ENCODE data around the gene CHIC2.
A peak's percentile ranks its signal among the peaks of the same experiment; 100 is the strongest.

Gene CHIC2

GRCh38 chr4:54093324-54094240 lies 29.2 kb upstream of the CHIC2 start:
- peak; percentile 15 for DNase-seq (ENCODE audit: low read depth)

DNA sequence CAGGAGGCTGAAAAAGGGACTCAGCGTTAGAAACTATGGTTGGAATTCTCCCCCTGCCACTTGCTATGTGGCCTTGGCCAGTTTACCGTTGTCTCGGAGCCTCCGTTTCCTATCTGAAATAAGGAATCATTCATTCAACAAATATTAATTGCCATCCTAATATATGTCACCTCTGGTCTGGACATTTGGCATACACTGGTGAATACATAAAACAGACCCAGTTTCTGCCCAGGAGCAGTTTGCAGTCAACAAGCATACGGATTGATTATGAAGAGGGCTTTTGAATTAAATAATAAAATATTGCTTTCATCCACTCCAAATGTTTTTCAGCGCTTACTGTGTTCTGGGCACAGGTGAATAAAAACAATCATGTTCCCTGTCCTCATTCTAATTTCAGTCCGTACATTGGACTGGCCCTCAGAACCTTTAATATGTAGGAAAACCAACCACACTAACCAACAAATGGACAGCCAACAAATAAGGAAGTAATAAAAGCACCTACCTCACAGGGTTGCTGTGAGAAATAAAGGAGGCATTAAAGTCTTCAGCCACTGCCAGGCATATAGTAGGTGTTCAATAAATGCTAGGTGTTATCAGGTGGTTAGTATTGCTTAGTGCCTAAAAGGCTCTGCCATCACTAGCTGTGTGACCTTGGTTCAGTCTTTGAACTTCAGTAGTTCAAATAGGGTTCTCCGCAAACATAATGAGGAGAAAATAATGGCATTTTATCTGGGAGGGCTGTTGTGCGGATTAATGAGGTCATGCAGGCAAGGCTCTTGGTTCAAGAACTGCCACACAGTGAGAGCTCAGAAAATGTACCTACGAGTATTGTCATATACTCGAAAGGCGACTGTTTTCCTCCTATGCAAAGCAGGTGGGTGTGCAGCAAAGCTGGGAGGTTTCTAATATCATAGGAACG lies 28.3 kb upstream of the CHIC2 start:
- no peak for DNase-seq (ENCODE audit: low read depth)

DNA sequence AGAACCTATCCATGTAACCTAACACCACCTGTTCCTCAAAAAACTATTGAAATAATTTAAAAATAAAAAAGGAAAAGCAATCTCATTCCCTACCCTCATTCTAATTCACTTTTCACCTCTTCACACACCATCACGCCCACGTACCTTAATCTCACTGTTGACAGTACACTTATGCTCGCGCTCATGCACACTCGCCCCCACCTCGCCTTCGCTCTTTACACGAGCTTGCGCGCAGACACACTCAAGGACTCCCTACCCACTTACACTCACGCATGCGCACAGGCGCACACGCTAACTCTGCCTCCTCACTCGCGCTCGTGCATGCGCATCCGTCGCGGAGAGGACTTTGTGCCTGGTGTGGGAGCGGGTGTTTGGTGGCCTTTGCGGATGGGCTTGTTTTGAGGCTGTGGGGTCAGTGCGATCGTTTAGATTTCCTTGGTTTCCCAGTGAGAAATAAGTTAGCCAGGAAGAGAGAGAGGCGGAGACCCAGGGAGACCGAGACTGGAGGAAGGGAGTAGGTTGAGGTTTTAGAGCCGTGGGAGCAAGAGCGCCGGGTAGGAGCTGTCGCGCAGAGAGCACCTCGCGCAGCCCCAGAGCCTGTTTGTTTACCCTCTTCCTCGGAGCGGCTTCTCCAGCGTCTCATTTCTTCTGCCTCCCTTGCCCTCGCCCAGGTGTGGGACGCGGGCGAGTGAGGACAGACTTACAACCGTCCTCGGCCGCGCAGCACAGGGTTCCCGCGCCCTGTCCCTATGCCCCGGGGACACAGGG lies 27.4 kb upstream of the CHIC2 start:
- peak; percentile 87 for DNase-seq (ENCODE audit: low read depth)

DNA sequence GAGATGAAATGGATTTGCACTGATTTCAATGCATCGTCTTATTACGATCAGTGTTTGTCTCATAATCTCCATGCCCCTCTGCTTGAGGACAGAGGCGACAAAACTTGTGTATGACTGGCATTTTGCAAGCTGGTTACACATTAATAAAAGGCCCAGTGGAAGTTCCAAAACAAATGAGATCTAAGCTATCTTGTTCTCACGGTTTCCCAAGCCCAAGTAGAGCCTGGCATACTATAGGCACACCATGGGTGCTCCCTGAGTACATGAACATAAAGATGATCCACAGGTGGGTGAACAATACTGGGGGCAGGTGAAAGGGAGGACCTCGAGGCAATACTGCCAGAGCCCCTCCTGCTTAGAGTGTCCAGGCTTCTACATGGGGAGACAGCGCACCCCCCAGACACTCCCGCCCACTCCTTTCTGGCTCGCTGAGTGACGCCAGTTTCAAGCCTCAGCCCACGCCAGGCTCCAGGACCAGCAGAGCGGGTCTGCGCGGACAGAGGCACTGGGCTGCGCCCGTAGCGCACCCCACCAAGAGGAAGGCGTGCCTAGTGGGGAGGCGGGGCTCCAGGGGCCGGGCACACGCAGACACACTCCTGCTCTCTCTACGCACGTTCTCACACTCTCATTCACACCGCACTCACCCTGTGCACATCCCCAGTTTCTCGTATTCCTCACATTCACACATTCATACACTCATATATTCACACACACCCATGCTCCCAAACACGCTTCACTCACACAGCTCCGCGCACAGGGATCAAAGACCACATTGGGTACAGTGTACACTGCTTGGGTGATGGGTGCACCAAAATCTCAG lies 26.6 kb upstream of the CHIC2 start:
- no peak for DNase-seq (ENCODE audit: low read depth)

DNA sequence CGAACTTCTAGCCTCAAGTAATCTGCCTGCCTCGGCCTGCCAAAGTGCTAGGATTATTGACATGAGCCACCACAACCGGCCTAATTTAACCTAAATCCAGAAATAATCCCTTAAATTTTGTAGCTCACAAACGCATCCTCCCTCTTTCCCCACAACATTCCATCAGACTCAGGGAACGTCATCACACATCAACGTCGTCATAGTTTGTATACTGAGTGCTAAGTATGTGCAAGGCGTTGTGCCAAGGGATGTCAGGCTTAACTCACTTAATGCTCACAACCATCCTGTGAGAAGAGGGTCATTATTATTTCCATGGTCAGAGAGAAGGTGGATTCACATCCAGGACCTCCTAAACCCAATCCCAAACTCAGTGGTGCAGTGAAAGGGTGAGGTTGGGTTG lies 26.0 kb upstream of the CHIC2 start:
- no peak for DNase-seq (ENCODE audit: low read depth)

DNA sequence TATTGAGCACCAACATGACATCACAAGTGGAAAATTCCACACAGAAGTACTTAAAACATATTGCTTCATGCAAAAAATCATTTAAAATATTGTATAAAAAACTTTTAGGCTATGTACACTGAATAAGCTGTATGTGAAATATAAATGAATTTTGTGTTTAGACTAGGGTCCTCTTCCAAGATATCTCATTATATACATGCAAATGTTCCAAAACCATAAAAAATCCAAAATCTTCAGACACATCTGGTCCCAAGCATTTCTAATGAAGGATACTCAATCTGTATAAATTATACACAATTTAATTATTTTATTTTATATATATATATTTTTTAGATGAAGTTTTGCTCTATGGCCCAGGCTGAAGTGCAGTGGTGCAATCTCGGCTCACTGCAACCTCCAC lies 25.5 kb upstream of the CHIC2 start:
- DNase-seq (ENCODE audit: low read depth): no peak

DNA sequence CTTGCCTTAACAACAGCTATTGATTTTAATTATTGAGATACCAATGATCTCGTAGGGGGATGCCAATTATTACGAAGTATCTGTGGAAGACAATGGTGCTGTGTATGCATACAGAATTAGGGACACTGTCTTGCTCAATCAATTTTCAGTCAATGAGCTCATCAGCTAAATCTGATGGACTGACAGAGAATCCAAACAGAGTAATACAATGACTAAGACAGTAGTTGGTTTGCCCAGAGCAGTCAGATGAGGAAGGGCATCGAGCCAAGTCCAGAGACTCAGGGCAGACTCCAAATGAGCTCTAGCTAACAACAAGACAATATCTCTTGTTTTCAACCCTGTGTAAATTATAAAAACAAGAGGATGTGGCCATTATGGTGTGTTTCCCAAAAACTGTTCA lies 20.9 kb upstream of the CHIC2 start:
- DNase-seq (ENCODE audit: low read depth): no peak

DNA sequence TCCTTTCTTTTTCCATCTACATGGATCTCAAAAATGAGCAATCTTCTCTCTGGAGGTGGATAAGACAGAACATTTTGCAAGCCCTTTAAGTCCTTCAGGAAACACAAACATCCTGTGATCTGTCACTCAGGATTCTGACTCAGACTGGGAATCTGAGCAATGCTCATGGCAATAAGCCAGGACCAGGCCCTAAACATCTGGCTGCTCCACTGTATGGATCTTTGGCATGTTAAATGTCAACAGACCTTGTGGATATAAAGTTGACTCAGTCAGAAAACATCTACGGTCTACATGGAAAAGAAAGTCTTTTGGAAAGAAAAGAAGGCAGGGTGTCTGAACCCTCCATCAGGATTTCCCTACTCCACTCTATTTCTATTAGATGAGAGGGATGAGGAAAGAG lies 17.8 kb upstream of the CHIC2 start:
- no peak for DNase-seq (ENCODE audit: low read depth)

DNA sequence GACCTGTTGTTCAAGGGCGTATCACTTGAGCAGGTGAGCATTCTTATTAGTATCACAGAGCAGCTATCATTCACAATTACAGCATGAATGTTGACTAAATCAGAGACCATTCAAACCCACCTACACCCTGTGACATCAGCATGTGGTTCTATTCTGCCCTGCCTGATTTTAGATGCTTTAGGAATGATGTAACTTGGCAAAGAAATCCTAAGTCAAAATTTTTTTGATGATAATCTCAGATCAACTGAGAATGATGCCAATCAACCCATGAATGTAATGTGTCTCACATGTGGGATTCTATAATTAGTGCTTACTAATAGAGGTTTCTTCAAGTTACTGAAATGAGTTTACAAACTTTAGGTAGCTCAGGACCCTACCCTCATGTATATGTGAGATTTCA lies 13.4 kb upstream of the CHIC2 start:
- DNase-seq (ENCODE audit: low read depth): no peak

- DNase-seq (ENCODE audit: low read depth): no peak
Measured at GRCh38 chr4:54076673-54077072, 12.3 kb upstream of the CHIC2 start.

- no peak for DNase-seq (ENCODE audit: low read depth)
Measured at GRCh38 chr4:54074381-54074780, 10.0 kb upstream of the CHIC2 start.

GRCh38 chr4:54073271-54073880 lies 9.0 kb upstream of the CHIC2 start:
- no peak for DNase-seq (ENCODE audit: low read depth)

GRCh38 chr4:54067166-54067565 lies 2.8 kb upstream of the CHIC2 start:
- no peak for DNase-seq (ENCODE audit: low read depth)

GRCh38 chr4:54066718-54067129 lies 2.3 kb upstream of the CHIC2 start:
- no peak for DNase-seq (ENCODE audit: low read depth)

GRCh38 chr4:54066088-54066415 lies 1.6 kb upstream of the CHIC2 start:
- no peak for DNase-seq (ENCODE audit: low read depth)

GRCh38 chr4:54065282-54066087 lies 1.1 kb upstream of the CHIC2 start:
- no peak for DNase-seq (ENCODE audit: low read depth)

- DNase-seq (ENCODE audit: low read depth): peak; percentile 1
Measured at GRCh38 chr4:54063737-54064316, 578 bp downstream of the CHIC2 start.

GRCh38 chr4:54063229-54063628 lies 1.2 kb downstream of the CHIC2 start:
- DNase-seq (ENCODE audit: low read depth): no peak

- DNase-seq (ENCODE audit: low read depth): no peak
Measured at GRCh38 chr4:54062392-54062791, 2.0 kb downstream of the CHIC2 start.

DNA sequence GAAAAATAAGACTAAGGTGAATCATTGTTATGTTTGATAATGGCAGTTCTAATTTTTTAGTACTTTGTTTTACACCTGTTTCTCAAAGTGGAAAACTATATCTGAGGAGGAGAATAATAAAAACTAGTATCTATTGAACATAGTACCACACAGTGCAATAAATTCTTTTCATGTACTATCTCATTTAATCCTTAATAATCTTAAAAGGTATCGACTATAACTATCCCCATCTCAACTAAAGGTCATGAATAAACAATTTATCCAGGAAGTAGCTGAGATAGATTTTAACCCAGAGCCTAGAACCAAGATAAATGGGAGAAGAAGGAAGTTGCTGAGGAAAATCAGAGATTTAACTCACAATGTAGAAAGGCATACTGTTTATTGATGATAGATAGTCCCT lies 2.5 kb downstream of the CHIC2 start:
- DNase-seq (ENCODE audit: low read depth): no peak

All from stimulated activated CD4-positive, alpha-beta T cell treated with anti-CD3 and anti-CD28 coated beads, Interleukin-2, amount 100 ng/mL, for 4 hours (primary cell).